GM23248 (cell line): ENCODE data around the gene DNAJC25.

Experiments
- EZH2 ChIP-seq: fragments of 200-600 bp; sonication (generic); IDR thresholded peaks from 2 replicates; pipeline ENCODE4 v1.6.1; 2018; ENCODE audit warnings: antibody characterized with exemption, mild to moderate bottlenecking; ENCODE audit not compliant: insufficient read depth, poor library complexity, severe bottlenecking
- EZH2phosphoT487 ChIP-seq: fragments of 200-600 bp; sonication (generic); IDR thresholded peaks from 2 replicates; pipeline ENCODE4 v1.6.1; 2018; ENCODE audit warnings: antibody characterized with exemption, moderate library complexity, mild to moderate bottlenecking, low read depth; ENCODE audit not compliant: insufficient read depth

DNA sequence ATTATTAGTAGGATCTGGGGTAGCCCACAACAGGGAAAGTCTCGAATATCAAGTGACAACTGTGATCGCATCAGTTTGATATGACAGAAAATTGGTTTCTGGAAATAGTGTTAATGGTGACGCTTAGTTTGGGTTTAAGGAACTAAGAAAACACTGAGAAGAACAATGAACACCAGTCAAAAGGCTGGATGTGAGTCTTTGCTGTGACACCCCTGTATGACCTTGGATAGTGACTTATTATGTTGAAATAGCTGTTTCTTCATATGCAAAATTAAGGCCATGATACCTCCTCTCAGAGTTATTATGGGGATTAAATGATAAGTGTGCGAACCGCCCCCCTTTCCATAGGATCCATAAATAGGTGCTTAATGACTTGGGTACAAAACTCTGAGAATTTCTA lies 926 bp downstream of the DNAJC25 start:
- TF ChIP-seq EZH2phosphoT487 (no peak), EZH2 (no peak)
